Panc1 (cell line): ENCODE measurements around the gene INAVA. TPM values are rescaled to one million over a fixed set of nuclear protein-coding genes. Genes with fewer than 3 reads are reported as not detected.

ENCODE experiments used
- ATAC-seq: fragments of 200-7000 bp; cut with Tn5 transposase; 2 replicates; pipeline ENCODE4 v1.9.1; 2020; ENCODE audit warnings: mild to moderate bottlenecking, moderate library complexity
- BruUV-seq: library from RNA; stranded (reverse); fragments of 400-500 nt; replicated peaks from 2 replicates; lab custom pipeline; 2021; lab: Mats Ljungman, UMichigan
- CTCF ChIA-PET: fragments of 300-600 bp; sonication (Branson Sonifier 250); formaldehyde crosslinking; loops from one replicate; lab custom pipeline; 2022; ENCODE audit warnings: antibody characterized with exemption; lab: Charles Lee
- POLR2A ChIA-PET: fragments of 300-600 bp; sonication (Branson Sonifier 250); formaldehyde crosslinking; loops from one replicate; lab custom pipeline; 2022; ENCODE audit warnings: antibody characterized with exemption; lab: Charles Lee
- DNase-seq: peaks from one replicate; pipeline ENCODE4 v3.0.0-alpha.2; 2010; ENCODE audit warnings: low read depth, low spot score
- H3K27ac ChIP-seq: 2 replicates; pipeline ENCODE4 v1.5.1; 2011; ENCODE audit warnings: mild to moderate bottlenecking, low read length, inconsistent platforms
- H3K27me3 ChIP-seq: fragments of 200-500 bp; sonication (Bioruptor generic); 2 replicates; pipeline ENCODE4 v1.6.0; 2014; ENCODE audit warnings: low read length, inconsistent platforms; ENCODE audit not compliant: control insufficient read depth, insufficient read depth
- H3K36me3 ChIP-seq: fragments of 200-500 bp; sonication (Bioruptor generic); 2 replicates; pipeline ENCODE4 v1.5.1; 2014; ENCODE audit warnings: inconsistent platforms, mild to moderate bottlenecking, low read length, moderate library complexity; ENCODE audit not compliant: control insufficient read depth, insufficient read depth
- H3K4me1 ChIP-seq: 2 replicates; pipeline ENCODE4 v1.5.1; 2011; ENCODE audit warnings: inconsistent platforms, mild to moderate bottlenecking, low read length, moderate library complexity; ENCODE audit not compliant: control insufficient read depth, insufficient read depth
- H3K4me3 ChIP-seq, 2 experiments: 2 replicates each; pipeline ENCODE4 v1.5.1; 2011 to 2012; ENCODE audit warnings: low read depth in 2 of 2, low read length in 2 of 2, mild to moderate bottlenecking in 2 of 2, inconsistent platforms in 1 of 2, moderate library complexity in 1 of 2
- H3K9me3 ChIP-seq: fragments of 200-500 bp; sonication (Bioruptor generic); 2 replicates; pipeline ENCODE4 v1.5.1; 2014; ENCODE audit warnings: low read depth, mild to moderate bottlenecking, inconsistent platforms, low read length, moderate library complexity; ENCODE audit not compliant: control insufficient read depth, insufficient read depth
- CTCF ChIP-seq: fragments of 450-650 bp; IDR thresholded peaks from 2 replicates; pipeline ENCODE4 v1.5.1; 2017; ENCODE audit warnings: mild to moderate bottlenecking
- POLR2AphosphoS5 ChIP-seq: IDR thresholded peaks from 2 replicates; pipeline ENCODE4 v1.6.1; 2012; ENCODE audit warnings: mild to moderate bottlenecking, low read depth, low read length, moderate library complexity
- REST ChIP-seq, 2 experiments: IDR thresholded peaks; 2 replicates each; pipeline ENCODE4 v1.6.1; 2011 to 2012; ENCODE audit warnings: low read depth in 2 of 2, control low read depth in 1 of 2, low read length in 1 of 2, mild to moderate bottlenecking in 1 of 2, moderate library complexity in 1 of 2; ENCODE audit not compliant: insufficient read depth in 1 of 2
- SIN3A ChIP-seq: IDR thresholded peaks from 2 replicates; pipeline ENCODE4 v1.6.1; 2012; ENCODE audit warnings: low read depth, mild to moderate bottlenecking, low read length, moderate library complexity, borderline replicate concordance; ENCODE audit not compliant: insufficient read depth
- TCF7L2 ChIP-seq: IDR thresholded peaks from 2 replicates; pipeline ENCODE4 v1.6.1; 2011; ENCODE audit warnings: mild to moderate bottlenecking, low read depth, low read length, inconsistent platforms
- in situ Hi-C: cut with HindIII; loops from 2 replicates; pipeline ENCODE4 v1.10.0; 2016; ENCODE audit warnings: low sequenced_read_pairs, low pct_unique_long_range_greater_than_20kb
- intact Hi-C: fragments of 100-400 bp; cut with micrococcal nuclease; formaldehyde crosslinking; loops from one replicate; pipeline ENCODE4 v1.10.0; 2022; ENCODE audit not compliant: unreplicated experiment
- total RNA-seq: library from RNA; stranded (reverse); gene quantifications from one replicate; pipeline ENCODE4 v1.2.1, GENCODE V29; 2021; ENCODE audit not compliant: unreplicated experiment

Gene INAVA
- total RNA-seq, 1 experiment from 2014 or later, result 3.6 TPM

GRCh38 chr1:200959411-200959921, 64.8 kb downstream of the INAVA start:
- DNase-seq (no peak), ATAC-seq (no peak)
- POLR2A ChIA-PET, result no interaction called here
- Histone ChIP-seq H3K36me3 (no peaks in the 10 kb centered on the region), H3K27me3 (no peaks in the 10 kb centered on the region; the same call in 1 of the 2 replicates), H3K4me1 (no peaks in the 10 kb centered on the region), H3K27ac (no peak overlapping the region), H3K9me3 (no peaks in the 10 kb centered on the region), H3K4me3 (no peak overlapping the region)
- CTCF ChIA-PET, result interaction anchor here (0.6 kb wide), 1 partner anchor 12 kb away, joined by 3 read pairs; no protein-coding TSS in a partner anchor
- intact Hi-C loops (no loop called here), in situ Hi-C loops (no loop called here)
- BruUV-seq, result no TSS peak
- TF ChIP-seq TCF7L2 (no peak), POLR2AphosphoS5 (no peak), REST (IDR thresholded peaks at IDR 0.05; ENCODE audit: insufficient read depth in 1 of 2, low read depth in 2 of 2, low read length in 1 of 2) (no peak)

GRCh38 chr1:200960236-200960947, 65.7 kb downstream of the INAVA start:
- no TSS peak for BruUV-seq
- Histone ChIP-seq H3K4me3 (no peak overlapping the region), H3K9me3 (no peaks in the 10 kb centered on the region), H3K27ac (no peak overlapping the region), H3K36me3 (no peaks in the 10 kb centered on the region), H3K27me3 (no peaks in the 10 kb centered on the region; the same call in 1 of the 2 replicates), H3K4me1 (no peaks in the 10 kb centered on the region)
- ChIA-PET CTCF (no interaction called here), POLR2A (no interaction called here)
- intact Hi-C loops, result no loop called here
- no peak for TF ChIP-seq CTCF
- TF ChIP-seq REST (IDR thresholded peaks at IDR 0.05; ENCODE audit: insufficient read depth in 1 of 2, low read depth in 2 of 2, low read length in 1 of 2), result no peak
- TF ChIP-seq SIN3A, result no peak
- TF ChIP-seq POLR2AphosphoS5, result no peak
- no peak for TF ChIP-seq TCF7L2
- in situ Hi-C loops, result no loop called here
- no peak for ATAC-seq
- DNase-seq, result no peak
